Activated CD4-positive, CD25-positive, alpha-beta regulatory T cell treated with anti-CD3 and anti-CD28 coated beads, Interleukin-2, amount 50 U/mL, for 72 hours (primary cell): ENCODE measurements around the gene PHLDB3.
A peak's percentile ranks its signal among the peaks of the same experiment; 100 is the strongest.

Experiments
- DNase-seq: peaks from one replicate; pipeline ENCODE4 v3.0.0; 2021

The PHLDB3 gene

DNA sequence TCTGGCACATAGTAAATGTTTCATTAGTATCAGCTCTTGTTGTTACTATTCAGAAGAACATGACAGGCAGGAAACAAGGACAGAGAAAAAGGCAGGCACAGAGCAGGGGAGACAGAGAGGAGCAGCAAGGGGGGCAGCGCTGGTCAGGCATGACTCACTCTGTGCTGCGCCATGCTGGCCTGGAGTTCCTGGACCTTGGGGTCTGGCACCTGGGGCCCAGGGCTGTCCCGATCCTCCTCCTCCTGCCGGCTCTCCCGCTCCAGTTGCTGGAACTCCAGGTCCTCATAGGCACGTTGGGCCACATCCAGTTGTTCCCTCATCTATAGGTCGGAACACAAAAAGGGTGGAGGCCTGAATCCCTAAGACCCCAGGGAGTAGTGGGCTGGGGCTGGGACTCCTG, 7.6 kb downstream of the PHLDB3 start:
- DNase-seq, result no peak

- no peak for DNase-seq
These were observed 9.5 kb downstream of the PHLDB3 start for GRCh38 chr19:43495082-43495481.

GRCh38 chr19:43490759-43491158, 13.8 kb downstream of the PHLDB3 start:
- DNase-seq, result no peak

GRCh38 chr19:43489979-43490599, 14.5 kb downstream of the PHLDB3 start:
- DNase-seq, result no peak

DNA sequence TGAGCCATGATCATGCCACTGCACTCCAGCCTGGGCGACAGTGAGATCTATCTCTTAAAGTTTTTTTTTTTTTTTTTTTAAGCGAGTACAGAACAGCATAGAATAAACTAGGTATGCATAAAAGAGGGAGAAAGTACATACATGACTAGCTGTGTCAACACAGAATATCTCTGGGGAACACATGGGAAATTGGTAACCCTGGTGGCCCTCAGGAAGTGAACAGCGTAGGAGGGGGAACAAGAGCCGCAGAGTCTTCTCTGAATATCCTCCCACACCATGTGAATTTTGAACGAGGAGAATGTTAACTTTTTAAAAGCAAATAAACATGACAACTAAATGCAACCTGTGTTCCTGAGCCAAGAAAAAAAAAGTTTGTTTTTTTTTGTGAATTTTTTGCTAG, 15.2 kb downstream of the PHLDB3 start:
- DNase-seq, result no peak

DNA sequence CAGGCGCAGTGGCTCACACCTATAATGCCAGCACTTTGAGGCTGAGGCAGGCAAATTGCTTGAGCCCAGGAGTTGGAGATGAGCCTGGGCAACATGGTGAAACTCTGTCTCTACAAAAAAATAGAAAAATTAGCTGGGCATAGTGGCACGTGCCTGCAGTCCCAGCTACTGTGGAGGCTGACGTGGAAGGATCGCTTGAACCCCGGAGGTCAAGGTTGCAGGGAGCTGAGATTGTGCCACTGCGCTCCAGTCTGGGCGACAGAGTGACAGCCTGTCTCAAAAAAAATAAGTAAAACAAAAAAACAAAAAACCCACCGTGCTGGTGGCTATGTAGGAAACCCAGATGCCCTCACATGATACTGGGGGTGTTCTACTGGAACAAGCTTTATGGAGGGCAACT, 16.4 kb downstream of the PHLDB3 start:
- DNase-seq, result no peak

- DNase-seq, result no peak
These were observed 18.1 kb downstream of the PHLDB3 start for GRCh38 chr19:43486412-43486811.

DNA sequence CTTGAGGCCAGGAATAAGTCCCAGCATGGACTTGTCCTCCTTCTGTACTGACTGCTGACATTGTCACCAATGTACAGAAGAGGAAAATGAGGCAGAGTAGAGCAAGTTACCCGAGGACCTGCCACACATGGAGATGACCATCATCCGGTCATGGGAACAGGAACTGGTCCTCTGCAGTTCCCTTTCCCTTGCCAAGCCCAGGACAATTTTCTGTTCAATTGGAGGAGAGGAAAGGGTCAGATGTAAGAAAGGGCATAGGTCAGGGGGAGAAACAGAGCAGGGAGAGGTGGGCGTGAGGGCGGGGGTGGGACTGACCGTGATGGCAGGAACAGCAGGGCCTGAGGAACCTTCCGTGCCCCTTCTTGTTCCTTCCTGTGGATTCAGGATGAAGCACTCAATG, 18.6 kb downstream of the PHLDB3 start:
- DNase-seq, result no peak

GRCh38 chr19:43483281-43483680, 21.3 kb downstream of the PHLDB3 start:
- DNase-seq, result no peak

DNA sequence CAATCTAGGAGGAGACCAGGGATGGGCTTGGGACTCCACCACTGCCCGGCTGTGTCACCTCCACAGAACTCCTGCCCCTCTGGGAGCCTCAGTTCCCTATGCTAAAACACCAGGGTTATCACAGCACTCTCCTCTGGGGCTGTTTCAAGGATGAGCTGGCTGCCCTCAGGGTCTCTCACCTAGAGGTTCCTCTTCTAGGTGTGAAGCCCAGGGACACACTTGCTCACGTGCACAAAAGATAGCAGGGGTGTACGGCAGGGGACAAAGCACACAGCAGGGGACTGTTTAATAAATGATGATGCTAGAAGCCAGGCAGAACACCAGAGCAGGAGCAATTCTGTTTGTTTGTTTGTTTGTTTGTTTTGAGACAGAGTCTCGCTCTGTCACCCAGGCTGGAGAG, 22.4 kb downstream of the PHLDB3 start:
- DNase-seq, result no peak

GRCh38 chr19:43481701-43482100, 22.8 kb downstream of the PHLDB3 start:
- DNase-seq, result no peak

DNA sequence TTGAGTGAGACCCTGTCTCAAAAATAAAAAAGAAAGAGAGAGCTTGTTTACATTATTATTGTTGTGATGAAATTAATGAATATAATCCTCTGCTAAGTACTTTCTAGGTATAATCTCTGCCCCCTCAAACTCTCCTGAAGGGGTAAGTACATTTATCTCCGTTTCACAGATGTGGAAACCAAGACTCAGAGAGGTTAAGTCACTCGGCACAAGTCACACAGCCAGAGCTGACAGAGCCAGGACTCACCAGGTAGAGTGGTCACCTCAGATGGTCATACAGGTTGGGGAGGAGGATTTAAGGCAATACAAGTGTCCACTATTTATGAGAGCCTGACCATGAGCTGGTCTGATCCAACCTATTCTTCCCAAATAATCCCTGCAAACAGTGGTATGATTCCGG, 24.0 kb downstream of the PHLDB3 start:
- no peak for DNase-seq

- no peak for DNase-seq
These were observed 24.5 kb downstream of the PHLDB3 start for GRCh38 chr19:43479961-43480561.

GRCh38 chr19:43479226-43479625, 25.3 kb downstream of the PHLDB3 start:
- DNase-seq, result no peak

DNA sequence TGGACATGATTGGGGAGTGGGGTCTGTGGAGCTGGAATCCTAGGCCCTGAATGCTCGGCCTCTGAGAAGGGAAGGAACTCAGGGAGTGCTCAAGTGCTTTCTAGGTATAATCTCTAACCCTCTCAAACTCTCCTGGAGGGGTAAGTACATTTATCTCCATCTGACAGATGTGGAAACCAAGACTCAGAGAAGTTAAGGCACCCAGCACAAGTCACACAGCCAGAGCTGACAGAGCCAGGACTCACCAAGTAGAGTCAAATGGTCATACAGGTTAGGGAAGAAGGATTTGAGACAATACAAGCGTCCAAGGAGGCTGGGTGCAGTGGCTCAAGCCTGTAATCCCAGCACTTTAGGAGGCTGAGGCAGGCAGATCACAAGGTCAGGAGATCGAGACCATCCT, 26.2 kb downstream of the PHLDB3 start:
- DNase-seq, result no peak

DNA sequence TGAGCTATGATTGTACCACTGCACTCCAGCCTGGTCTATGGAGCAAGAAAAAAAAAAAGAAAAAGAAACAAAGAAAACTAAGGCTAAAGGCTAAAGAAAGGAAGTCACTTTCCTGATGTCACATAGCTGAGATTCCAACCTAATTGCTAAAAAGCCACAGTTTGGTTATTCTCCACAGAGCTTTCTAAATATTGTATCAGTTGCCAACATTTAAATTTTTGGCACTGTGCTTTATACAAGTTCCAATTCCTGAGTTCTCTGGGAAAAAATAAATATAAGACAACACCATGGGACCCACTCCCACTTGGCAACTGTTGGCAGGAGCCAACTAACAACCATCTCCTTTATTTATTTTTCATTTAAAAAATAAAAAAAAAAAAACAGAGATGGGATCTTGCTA, 27.9 kb downstream of the PHLDB3 start:
- no peak for DNase-seq

DNA sequence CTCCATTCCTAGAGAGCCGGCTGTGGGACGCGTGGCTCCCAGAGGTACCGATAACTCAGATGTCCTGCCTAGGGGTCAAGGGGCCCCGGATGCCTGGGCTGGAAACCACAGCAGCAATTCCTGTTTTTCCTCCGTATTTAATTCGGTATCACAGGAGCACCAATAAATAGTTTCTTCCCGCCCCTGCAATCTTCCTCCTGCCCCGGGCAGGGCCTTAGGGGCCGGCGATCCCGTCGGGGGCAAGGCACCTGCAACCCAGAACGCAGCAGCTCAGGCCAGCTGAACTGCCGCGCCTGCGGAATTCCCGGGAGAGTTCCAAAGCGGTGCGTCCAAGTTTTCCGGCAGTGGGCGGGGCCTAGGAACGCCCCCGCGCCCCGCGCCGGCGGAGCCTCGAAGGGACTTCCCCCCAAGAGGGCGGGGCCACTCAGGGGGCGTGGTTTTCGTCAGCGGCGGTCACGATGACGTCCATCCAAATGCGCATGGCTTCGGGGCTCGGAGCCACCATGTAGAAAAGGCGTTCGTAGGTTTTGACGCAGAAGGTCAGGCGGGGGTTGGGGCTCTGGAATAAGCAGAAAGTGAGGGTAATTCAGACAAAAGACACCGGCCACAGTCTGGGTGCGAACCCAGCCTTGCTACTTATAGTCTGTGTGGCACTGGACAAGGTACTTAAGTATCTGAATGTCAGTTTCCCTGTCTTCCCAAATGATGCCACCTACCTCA, 29.4 kb downstream of the PHLDB3 start:
- DNase-seq, result peak; percentile 95

DNA sequence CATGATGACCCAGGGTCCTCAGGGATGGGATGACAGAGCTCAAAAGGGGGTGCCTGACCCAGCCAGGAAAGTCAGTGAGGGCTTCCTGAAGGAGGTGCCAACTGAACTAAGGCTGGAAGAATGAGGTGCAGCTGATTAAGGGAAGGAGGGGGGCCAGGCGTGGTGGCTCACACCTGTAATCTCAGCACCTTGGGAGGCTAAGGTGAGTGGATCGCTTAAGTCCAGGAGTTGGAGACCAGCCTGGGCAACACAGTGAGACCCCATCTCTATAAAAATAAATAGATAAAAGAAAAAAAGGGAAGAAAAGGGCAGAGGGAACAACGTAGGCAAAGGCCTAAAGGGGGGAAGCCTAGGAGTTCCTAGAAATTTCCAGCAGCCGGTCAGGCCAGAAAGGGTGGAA, 30.1 kb downstream of the PHLDB3 start:
- no peak for DNase-seq

DNA sequence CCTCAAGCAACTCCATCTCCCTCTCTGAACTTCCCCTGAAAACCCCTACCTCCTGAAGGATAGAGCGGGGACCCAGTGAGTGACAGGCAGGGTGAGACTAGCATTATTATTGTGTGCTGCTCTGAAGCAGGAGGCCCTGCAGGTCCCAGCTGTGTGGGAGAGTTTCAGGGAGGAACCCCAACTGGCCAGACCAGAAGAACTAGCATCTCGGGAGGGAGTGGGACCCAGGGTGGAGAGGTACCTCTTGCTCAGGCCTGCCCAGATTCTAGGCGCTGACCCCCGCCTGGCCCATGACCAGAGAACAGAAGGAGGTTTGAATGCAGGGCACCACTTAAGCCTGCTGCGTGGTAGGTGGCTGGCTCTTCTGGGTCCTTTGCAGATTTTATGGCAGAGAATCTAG, 33.5 kb downstream of the PHLDB3 start:
- no peak for DNase-seq

DNA sequence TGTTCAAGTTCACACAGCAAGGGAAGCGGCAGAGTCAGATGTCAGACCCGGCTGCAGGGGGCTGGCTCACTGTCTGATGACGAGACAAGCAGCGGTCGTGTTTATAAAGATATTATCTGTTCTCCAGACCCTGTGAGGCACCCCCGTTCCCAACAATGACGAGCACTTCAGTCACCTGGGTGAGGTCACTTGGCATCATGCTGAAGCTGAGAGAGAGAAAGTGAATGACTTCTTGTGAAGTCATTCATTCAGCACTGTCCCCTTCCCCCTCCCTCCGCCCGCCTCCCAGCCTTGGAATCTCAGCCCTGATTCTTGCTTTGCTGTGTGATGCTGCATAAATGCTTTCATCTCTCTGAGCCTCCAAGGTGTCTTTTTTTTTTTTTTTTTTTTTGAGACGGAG, 34.3 kb downstream of the PHLDB3 start:
- DNase-seq, result no peak

DNA sequence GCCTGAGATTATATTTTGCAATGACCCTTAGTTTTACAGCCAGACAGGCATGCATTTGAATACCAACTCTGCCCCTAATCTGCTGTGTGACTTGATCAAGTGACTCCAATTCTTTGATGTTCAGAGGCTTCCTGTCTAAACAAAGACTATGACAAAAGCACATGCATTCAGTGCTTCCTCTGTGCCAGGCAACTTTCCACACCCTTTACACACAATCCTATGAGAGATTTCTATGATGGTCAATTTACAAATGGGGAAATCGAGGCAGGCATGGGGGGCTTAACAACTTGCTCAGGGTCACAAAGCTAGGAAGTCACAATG, 35.4 kb downstream of the PHLDB3 start:
- DNase-seq, result no peak

DNA sequence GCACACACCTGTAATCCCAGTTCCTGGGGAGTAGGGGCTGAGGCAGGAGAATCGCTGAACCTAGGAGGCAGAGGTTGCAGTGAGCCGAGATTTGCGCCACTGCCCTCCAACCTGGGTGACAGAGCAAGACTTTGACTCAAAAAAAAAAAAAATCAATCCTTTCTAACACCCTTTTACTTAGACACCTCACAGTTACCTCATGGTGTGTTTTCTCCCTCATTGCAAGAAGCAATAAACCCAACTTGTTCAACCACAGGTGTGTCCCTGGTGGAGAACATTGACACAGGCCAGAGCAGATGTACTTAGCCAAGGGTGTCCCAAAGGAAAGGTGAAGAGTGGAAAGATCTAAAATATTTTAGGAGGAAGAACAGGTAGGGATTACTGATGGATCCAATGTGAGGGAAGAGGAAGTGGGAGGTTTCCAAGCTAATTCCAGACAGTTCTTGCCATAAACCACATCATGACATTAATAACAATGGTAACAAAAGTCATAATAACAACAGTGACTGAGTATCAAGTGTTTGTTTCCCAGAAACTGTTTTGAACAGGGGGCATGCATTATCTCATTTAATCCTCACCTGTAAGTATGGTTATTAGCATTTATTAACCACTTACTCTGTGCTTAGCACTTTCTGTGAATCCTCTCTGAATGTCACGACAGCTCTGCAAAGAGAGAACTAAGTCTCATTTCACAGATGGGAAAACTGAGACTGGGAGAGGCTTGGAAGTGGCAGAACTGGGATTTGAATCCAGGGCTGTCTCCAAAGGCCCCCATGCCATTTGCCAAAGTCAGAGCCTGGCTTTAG, 36.0 kb downstream of the PHLDB3 start:
- no peak for DNase-seq

GRCh38 chr19:43467730-43468129, 36.8 kb downstream of the PHLDB3 start:
- no peak for DNase-seq

GRCh38 chr19:43467276-43467675, 37.3 kb downstream of the PHLDB3 start:
- no peak for DNase-seq
